ENCODE measurements around the gene COG2.
"Not testable (repeated sequence)": the region's sequence is repeated elsewhere in the genome, so short reads cannot be mapped to it uniquely, and the experiment has no call there.

The COG2 gene

GRCh38 chr1:230627767-230628166, 14.5 kb upstream of the COG2 start:
- no peak for DNase-seq (ENCODE audit: low read depth in 2 of 2)

DNA sequence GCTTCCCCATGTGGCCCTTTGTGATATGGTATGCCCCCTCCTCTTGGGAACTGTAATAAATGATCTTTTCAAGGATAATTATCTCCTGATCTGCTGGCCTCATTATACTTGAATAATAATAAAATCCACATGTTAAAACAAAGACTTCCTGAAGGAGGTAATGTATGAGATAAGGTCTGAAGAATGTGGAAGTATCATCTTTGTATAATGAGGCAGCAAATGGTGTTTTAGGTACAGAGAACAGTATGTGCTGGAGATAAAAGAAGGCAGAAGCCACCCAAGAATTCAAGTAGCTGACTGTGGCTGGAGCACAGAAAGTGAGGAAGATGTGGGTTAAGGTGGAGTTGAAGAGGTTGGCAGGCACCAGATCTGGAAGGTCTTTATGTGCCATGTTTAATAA, 12.8 kb upstream of the COG2 start:
- no peak for DNase-seq (ENCODE audit: low read depth in 2 of 2)

GRCh38 chr1:230631477-230631876, 10.8 kb upstream of the COG2 start:
- no peak for DNase-seq (ENCODE audit: low read depth in 2 of 2)

DNA sequence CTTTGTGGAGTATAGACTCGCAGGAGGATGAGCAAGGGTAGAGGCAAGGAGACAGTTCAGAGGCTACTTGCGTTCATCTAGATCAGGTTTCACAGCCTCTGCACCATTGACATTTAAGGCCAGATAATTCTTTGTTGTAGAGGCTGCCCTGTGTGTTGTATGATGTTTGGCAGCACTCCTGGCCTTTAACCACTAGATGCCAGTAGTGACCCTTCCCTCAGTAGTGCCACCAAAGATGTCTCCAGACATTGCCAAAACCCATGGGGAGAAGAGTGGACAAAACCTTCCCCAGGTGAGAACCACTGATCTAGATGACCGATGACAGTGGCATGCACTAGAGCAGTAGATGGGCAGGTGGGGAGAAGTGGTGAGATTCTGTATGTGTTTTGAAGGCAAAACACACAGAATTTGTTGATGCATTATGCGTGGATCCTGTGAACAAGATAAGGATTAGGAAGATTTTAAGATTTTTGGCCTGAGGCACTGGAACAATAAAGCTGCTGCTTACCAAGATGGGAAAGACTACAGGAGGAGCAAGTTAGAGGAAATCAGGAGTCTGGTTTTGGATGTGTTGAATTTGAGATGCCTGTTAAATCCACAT, 9.9 kb upstream of the COG2 start:
- no peak for DNase-seq (ENCODE audit: low read depth in 2 of 2)

GRCh38 chr1:230633469-230633868, 8.8 kb upstream of the COG2 start:
- DNase-seq (ENCODE audit: low read depth in 2 of 2): no peak

GRCh38 chr1:230634384-230634783, 7.9 kb upstream of the COG2 start:
- no peak for DNase-seq (ENCODE audit: low read depth in 2 of 2)

- no peak for DNase-seq (ENCODE audit: low read depth in 2 of 2)
These were observed 5.6 kb upstream of the COG2 start for GRCh38 chr1:230636575-230637148.

DNA sequence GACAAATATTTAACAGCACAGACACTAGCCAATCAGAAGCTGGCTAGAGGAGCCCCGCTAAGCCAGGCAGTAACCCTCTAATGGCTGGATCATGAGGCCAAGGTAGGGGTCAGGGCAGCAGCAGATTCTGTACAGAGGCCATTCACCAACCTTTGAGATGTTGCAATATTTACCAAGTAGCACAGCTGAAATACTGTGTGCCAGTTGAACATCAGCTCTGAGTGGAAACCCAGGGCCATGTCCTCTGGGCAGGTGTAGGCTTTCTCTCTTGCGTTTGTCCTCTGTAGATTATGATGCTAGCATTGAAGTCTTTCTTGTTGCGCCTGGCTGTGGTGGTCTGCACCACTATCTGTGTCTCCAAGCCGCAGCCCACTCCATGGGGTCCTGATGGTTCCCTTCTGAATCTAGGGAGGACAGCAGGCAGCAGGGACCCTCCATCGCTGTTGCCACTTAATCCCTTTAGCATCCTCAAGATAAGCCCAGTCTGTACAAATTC, 2.5 kb upstream of the COG2 start:
- no peak for DNase-seq (ENCODE audit: low read depth in 2 of 2)

DNA sequence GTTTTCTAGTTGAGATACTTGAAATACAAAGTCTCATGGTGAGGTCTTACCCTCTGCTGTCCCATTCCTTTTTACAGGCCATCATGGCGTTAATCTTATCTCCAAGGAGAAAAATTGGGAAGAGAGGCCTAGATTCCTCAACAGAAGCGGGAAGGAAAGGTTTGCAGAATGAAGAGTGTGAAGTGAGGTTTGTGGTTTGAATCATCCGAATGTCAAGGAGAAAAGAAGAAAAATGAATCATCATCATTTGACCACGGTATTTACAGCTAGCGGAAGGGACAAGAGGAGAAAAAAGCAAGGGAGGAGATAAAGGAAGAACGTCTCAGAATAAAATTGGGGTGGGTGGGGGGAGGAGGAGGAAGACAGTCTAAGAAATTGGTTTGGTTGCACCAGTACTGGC, 935 bp upstream of the COG2 start:
- no peak for DNase-seq (ENCODE audit: low read depth in 2 of 2)

GRCh38 chr1:230641900-230642262, 400 bp upstream of the COG2 start:
- DNase-seq (ENCODE audit: low read depth in 2 of 2): no peak

DNA sequence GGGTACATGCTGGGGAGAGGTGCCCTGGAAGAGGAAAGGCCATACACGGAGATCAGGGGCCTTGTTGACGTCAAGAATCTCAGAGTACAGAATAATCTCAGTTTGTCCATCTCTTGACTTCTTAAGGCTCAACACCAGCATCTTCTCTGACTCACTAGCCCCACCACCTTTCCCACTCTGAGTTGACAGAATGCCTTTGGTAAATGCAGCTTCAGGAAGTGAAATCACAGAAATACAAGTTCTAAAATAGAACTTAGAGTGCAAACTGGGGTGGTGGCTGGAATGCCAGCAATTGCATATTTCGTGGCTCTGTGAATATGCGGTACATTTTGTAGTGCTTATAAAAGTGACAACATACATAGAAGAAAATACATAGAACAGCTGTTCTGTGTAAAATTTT, 1.6 kb downstream of the COG2 start:
- no peak for DNase-seq (ENCODE audit: low read depth in 2 of 2)

DNA sequence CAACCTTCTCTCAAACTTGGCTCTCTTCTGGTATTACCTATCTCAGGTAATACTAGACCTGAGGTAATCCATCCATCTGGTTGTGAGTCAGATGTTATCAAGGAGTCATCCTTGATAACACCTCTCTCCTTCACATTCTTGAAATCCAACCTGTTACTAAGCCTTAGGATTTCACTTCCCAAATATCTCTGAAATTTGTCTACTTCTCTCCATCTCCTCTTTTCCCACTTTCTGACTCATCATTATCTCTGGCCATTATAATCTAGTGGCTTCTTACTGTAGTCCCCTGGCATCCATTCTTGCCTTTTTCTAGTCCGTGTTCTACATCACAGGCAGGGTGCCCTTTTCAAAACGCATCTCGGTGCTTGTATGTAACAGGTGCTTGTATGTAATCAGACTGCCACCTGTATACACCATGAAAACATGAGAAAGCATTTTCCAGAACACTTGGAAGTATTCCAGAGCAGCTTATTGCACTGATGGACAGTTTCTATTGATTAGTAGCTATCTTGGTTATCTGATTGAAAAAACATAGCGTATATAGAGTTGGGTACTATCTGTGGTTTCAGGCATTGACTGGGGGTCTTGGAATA, 4.5 kb downstream of the COG2 start:
- DNase-seq (ENCODE audit: low read depth in 2 of 2): no peak

DNA sequence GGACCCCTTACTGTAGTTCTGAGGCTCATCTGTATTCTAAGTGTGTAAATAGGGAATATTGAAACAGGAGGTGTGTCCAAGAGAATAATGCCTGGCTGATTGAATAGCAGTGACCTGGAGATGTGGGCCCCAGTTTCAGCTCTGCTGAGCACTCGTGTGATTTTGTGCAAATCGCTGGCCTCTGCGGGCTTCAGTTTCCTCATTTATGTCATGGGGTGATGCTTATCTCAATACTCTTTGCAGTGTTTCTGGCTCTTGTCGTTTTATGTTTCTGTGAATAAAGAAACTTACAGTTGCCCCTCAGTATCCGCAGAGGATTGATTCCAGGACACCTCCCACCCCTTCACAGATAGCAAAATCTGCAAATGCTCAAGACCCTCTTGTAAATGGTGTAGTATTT, 5.0 kb downstream of the COG2 start:
- no peak for DNase-seq (ENCODE audit: low read depth in 2 of 2)

DNA sequence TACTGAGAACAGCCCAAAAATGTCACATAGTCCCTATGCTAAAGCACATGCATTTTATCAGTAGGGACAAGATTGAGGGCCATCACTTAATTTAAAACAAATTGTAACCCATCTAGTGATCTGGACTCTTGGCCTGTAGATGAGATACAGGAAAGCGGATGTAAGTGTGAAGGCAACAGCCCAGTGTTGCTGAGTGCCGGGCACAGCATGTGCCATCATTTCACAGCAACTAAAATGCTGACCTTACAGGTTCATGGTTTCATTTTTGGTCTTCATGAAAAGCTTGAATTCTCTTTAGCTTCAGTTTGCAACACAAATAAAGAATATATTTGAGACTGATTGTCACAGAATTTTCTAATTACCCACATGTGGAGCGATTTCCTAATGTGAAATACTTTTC, 5.8 kb downstream of the COG2 start:
- no peak for DNase-seq (ENCODE audit: low read depth in 2 of 2)

GRCh38 chr1:230650300-230650699, 8.0 kb downstream of the COG2 start:
- DNase-seq (ENCODE audit: low read depth in 2 of 2): no peak

DNA sequence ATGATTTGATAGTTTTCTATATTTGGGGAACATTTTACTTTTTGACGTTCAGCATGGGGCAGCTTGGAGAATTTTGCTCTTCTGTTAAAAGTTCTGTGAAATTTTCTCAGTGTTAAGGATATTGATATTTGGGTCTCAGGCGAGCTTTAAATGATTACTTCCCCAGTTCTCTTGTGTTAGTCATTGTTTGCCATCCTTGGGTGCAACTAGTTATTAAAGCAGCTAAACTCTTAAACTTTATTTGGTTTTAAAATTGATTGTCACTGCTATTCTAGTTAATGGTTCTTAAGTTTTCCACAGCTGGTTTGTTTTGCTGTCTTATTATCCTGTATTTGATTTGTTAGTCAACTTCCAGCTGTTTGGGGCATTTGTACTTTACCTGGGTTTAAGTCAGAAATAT, 9.0 kb downstream of the COG2 start:
- DNase-seq (ENCODE audit: low read depth in 2 of 2): no peak

DNA sequence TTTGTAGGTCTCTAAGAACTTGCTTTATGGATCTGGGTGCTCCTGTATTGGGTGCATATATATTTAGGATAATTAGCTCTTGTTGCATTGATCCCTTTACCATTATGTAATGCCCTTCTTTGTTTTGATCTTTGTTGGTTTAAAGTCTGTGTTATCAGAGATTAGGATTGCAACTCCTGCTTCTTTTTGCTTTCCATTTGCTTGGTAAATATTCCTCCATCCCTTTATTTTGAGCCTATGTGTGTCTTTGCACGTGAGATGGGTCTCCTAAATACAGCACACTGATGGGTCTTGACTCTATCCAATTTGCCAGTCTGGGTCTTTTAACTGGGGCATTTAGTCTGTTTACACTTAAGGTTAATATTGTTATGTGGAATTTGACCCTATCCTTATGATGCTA, 14.4 kb downstream of the COG2 start:
- not testable (repeated sequence) for DNase-seq (ENCODE audit: low read depth in 2 of 2)

DNA sequence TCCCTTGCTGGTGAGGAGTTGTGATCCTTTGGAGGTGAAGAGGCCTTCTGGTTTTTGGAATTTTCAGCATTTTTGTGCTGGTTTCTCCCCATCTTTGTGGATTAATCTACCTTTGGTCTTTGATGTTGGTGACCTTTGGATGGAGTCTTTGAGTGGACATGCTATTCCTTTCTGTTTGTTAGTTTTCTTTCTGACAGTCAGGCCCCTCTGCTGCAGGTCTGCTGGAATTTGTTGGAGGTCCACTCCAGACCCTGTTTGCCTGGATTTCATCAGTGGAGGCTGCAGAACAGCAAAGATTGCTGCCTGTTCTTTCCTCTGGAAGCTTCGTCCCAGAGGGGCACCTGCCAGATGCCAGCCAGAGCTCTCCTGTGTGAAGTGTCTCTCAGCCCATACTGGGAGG, 15.8 kb downstream of the COG2 start:
- DNase-seq (ENCODE audit: low read depth in 2 of 2): not testable (repeated sequence)

DNA sequence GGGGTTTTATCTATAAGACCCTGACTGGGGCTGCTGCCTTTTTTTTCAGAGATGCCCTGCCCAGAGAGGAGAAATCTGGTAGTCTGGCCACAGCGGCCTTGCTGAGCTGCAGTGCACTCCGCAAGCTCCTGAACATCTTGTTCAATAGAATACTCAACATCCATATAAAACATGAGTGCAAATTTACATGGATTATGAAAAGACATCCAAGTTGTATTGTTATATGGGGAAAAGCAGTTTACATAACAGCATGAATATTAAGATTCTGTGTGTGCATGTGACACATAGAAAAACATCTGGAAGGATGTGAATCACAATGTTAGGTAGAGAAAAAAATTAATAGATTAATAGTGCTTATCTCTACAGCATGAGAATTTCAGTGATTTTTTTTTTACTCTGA, 16.4 kb downstream of the COG2 start:
- DNase-seq (ENCODE audit: low read depth in 2 of 2): no peak

DNA sequence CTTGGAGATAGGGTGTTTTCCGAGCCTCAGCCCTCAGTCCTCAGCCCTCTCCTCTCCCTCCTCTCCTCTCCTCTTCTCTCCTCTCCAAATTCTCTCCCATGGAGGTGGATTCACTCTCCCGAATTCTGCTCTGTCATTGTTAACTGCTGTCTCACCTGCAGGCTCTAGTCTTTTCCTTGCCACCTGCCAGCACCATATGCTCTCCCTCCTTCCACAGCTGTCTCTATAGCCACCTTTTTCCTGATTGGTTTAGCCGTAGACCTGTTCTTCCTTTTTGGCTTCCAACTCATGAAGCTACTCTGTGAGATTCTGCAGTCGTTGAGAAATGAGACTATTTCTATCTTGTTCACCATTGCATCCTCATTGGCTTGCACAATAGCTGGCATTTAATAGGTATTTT, 19.7 kb downstream of the COG2 start:
- no peak for DNase-seq (ENCODE audit: low read depth in 2 of 2)

GRCh38 chr1:230668227-230668626, 25.9 kb downstream of the COG2 start:
- no peak for DNase-seq (ENCODE audit: low read depth in 2 of 2)

GRCh38 chr1:230669543-230669942, 27.3 kb downstream of the COG2 start:
- no peak for DNase-seq (ENCODE audit: low read depth in 2 of 2)

GRCh38 chr1:230674581-230674980, 32.3 kb downstream of the COG2 start:
- DNase-seq (ENCODE audit: low read depth in 2 of 2): no peak

DNA sequence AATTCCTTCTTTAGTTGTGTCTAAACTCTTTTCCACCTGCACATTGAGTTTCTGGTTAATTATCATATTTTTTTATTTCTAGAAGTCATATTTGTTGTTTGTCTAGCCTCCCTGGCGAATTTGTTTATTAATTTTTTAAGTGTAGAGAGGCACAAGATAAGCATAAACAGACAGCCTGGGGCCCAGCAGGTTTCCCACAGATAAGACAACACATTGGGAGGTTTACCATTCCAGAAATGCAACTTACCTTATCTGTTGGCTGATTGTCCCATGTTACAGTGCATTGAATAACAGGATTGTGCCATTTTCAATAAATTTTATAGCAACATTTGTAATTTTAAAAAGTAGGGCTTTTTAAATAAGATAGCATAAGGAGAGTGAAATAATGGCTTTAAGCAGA, 34.9 kb downstream of the COG2 start:
- DNase-seq (ENCODE audit: low read depth in 2 of 2): no peak
